ENCODE results near the gene ECHS1.

DNA sequence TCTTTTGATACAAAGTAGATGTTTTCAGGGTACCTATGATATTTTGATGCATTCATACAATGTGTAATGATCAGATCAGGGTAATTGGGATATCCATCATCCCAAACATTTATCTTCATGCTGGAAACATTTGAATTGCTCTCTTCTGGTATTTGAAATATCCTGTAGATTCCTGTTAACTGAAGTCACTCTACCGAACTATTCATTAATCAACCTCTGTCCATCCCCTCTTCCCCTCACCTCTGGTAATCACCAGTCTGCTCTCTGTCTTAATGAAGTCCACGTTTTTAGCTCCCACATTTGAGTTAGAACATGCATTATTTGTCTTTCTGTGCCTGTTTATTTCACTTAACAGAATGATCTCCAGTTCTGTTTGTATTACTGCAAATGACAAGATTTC is 32.1 kb upstream of the ECHS1 start:
- TF ChIP-seq, protein P1, sequence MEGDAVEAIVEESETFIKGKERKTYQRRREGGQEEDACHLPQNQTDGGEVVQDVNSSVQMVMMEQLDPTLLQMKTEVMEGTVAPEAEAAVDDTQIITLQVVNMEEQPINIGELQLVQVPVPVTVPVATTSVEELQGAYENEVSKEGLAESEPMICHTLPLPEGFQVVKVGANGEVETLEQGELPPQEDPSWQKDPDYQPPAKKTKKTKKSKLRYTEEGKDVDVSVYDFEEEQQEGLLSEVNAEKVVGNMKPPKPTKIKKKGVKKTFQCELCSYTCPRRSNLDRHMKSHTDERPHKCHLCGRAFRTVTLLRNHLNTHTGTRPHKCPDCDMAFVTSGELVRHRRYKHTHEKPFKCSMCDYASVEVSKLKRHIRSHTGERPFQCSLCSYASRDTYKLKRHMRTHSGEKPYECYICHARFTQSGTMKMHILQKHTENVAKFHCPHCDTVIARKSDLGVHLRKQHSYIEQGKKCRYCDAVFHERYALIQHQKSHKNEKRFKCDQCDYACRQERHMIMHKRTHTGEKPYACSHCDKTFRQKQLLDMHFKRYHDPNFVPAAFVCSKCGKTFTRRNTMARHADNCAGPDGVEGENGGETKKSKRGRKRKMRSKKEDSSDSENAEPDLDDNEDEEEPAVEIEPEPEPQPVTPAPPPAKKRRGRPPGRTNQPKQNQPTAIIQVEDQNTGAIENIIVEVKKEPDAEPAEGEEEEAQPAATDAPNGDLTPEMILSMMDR (IDR thresholded peaks at IDR 0.05 in 4 of 5, conservative IDR thresholded peaks at IDR 0.05 in 1 of 5), result no peak
- TF ChIP-seq POLR2A (IDR thresholded peaks at IDR 0.05), result no peak

Data from gastrocnemius medialis (tissue), 4 donors.